Measurements from ENCODE around the gene HDAC7.

HDAC7 gene

DNA sequence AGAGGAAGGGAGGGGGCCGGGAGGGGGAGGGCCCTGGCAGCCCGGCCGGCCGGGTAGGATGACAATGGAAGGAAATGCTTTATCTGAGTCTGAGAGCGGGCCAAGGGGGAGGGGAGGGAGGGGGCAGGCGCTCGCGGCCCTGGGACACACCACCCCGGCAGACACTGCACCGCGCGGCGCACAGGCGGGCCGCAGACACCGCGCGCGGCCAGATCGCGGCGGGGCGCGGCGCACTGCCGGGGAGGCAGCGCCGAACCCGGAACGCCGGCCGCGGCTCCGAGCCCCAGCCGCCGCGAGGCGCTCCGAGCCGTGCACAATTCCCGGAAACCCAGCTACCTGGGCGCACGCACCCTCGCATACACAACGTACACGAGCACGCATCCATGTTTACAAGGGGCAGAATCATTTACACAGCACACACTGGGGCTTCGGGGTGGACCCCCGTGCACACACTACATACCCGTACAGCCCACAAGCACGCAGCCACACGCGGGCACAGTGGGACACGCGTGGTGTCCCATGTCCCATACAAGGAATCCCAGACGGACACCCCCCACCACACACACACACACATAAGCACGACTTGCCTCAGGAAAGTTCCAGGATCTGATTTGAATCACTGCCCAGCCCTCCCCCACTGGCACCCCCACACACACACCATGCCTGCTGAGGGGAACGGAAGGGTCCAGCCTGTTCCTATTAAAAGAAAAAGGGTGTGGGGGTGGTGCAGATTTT lies at the start of gene HDAC7:
Gene HDAC7, minus strand, starts transcription at position 8 of the 735 bp plus-strand sequence. CDS start 118 bp downstream, outside the sequence.
- no peak for DNase-seq

DNA sequence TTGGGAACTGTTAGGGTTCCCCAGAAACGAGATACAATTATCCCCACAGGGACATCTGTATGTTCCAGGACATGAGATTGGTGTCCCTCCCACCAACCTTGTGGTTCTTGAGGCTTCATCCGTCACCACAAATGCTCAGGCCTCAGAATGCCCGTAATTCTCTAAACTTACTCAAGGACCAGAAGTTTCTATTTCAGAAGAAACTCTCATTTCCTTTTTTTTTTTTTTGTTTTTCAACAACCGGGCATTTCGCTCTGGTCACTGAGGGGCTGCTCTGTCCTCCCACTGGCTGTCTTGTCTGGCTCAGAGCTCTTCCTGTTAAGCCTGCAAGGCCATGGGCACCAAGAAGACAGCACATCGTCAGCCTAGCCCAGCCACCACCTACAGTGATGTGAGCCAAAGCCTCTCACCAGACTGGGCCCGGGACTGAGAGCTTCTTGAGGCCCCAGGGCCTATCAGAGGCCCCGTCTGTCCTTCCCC lies 48.9 kb upstream of the HDAC7 start:
- no peak for DNase-seq

DNA sequence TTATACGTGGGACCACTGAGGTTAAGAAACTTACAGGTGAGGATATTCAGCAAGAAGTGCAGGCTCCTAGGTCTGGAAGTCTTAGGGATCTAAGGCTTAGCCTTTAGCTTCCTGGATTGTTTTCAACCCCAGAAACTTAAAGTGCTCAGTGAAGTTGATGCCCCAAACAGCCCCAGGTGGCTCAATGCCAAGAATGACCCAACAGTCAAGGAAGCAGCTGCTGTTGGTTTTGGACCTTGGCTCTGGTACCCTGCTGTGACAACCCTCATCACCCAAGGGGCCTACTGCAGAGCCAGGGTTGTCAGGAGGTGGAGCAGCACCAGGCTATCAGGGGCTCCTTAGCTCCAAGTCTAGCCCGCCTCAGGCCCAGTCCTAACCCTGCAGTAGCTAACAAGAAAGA lies 48.3 kb upstream of the HDAC7 start:
- no peak for DNase-seq

DNA sequence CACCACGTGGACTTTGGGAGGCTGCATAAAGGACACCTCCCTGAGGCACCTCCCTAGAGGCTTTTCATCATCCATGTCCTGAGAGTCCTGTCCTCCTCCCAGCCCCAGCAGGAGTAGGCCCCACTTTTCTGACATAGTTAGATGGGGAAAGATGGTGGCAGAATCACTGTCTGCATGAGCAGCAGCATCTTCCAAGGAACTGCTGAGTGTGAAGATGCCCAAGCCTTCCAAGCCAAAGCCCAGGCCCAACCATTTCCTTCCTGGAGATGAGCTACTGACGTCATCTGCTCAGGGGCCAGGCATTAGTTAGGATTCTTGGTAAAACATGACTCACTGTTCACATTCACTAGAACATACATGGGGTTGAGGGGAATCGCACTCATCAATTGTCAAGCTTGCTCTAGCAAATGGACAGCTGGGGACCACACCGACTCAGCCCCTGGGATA lies 47.8 kb upstream of the HDAC7 start:
- no peak for DNase-seq

DNA sequence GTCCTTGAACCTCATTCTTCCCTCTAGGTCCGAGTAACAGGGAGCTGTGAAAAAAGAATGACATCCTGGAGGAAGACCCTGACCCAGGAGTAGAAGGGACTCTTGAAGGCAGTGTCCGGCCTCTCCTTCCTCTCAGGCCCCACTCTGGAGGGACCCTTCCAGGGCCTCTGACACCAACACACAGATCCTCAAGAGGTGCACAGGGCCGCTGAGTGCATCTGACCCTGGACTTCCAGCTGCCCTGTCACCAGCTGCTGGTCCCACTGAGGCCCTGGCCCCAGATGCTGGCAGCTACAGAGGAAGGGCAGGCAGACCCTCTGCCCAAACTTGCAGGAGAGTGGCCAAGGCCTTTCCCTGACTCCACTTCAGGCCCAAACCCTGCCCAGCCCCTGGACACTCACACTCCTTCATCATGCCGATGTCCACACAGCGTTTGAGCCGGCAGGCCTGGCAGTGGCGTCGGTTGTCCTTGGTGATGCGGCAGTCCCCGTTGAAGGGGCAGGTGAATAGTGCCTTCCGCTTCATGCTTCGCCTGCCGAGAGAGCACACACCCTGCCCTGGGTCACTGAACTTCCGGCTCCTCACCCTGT lies 45.0 kb upstream of the HDAC7 start:
- DNase-seq: no peak

DNA sequence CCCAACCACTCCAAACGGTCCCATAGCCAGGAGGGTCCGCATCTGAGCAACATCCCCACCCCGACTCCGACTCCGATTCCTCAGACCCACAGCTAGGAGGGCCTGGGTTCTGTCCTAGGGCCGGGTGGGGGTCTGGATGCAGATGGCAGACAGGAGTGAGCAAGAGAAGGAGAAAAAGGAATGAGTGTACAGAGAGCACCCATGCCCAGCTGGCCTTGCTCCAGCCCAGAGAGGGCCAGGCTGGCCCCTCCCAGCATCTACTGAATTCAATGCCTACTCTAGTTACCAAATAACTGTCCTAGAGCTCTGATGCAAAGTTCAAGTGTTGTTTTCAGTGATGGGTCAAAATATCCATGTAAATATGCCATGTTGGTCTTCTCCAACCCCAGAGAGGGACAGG lies 44.3 kb upstream of the HDAC7 start:
- DNase-seq: no peak

DNA sequence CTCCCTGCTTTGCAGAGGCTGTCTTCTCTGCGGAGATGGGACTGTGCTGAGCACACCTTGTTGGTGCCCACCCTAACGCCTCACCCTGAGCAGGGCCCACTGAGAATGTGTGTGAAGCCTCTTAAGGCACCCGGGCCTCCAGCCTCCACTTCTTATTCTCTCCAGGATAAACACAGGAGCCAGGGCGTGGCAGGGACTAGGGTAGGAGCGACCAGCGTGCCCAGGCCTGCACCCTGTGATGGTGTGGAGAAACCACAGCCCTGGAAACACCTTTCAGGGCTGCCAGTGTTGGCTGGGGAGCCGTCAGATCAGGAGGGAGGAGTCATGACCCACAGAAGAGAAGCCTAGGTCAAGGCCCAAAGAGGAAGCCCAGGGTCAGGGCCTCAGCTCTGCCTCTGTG lies 43.8 kb upstream of the HDAC7 start:
- no peak for DNase-seq

DNA sequence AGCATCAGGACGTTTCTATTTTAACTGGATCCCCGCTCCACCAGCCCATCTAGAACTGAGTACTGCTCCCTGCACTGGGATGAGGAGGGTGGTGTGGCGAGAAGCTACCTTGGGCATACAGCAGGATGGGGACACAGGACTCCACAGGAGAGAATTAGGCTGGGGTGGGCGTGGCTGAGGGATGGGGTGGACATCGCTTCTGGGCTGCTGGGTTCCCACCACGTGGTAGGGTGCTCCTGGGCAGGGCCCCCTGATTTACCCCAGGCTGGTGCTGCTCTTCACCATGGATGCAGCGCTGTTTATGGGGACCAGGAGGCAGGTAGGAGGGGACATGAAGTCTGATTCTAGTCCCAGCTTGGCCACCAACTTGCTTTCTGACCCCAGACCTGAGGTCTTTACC lies 43.2 kb upstream of the HDAC7 start:
- no peak for DNase-seq

DNA sequence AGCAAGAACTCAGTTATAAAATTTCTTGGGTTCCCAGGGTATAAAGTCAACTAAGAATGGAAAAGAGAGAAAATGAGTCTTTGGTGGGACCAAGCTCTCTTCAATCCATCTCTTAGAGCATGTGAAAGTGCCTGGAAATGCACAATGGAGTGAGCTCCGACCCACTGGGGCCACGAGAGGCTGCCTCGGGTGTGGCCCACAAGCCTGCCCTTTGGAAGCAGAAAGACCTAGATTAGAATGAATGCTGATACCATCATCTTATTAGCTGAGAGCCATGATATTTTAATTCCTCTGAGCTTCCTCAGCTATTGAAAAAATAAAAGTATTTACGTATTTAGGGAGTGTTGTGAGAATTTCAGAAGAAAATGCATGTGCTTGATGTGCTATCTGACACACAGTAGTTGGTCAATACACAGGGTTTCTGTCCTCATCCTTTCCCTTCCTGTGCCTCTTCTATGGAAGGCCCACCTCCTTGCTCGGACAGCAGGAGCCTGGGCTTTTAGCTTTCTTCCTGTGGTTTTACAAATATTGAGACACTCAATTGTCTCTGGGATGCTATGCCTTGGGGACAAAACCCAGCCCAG lies 42.6 kb upstream of the HDAC7 start:
- no peak for DNase-seq

DNA sequence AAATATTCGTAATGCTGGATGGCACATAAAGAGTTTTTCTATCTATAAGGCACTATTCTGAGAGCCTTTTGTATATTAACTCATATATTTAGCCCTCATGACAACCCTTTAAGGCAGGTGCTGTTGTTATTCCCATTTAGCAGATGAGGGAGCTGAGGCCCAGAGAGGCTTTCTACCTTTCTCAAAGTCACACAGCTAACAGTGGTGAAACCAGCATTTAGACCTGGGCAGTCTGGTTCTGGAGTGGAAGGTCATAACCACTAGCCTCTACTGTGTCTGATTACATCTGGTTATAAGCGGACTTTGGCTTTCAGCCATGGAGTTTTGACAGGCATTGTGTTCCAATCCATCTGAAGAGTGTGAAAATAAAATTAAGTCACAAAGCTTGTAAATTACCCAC lies 41.2 kb upstream of the HDAC7 start:
- no peak for DNase-seq

DNA sequence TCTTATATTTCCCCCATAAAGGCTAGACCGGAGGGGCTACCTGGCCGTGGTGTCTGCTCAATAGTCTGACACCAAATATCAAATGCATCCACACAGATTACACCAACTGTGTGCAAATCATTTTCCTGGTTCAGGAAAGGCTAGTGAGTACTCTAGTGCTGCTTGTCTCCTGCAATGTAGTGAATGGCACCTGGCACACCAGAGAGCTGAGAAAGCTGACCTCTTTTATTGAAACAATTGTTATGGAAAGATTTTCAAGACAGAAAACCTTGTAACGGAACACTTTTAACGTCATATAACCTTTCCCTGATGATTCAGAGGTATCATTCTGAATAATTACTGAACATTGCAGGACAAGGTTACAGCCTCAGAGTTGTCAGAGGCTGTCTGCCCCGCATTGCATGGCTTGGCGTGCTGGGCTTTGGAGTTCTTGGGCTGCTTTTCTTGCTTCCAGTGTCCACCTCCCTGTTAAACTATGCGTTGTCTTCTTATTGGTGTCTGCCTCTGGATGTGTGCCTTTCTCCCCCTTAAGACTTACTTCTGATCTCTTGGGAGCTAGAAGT lies 40.7 kb upstream of the HDAC7 start:
- DNase-seq: no peak

DNA sequence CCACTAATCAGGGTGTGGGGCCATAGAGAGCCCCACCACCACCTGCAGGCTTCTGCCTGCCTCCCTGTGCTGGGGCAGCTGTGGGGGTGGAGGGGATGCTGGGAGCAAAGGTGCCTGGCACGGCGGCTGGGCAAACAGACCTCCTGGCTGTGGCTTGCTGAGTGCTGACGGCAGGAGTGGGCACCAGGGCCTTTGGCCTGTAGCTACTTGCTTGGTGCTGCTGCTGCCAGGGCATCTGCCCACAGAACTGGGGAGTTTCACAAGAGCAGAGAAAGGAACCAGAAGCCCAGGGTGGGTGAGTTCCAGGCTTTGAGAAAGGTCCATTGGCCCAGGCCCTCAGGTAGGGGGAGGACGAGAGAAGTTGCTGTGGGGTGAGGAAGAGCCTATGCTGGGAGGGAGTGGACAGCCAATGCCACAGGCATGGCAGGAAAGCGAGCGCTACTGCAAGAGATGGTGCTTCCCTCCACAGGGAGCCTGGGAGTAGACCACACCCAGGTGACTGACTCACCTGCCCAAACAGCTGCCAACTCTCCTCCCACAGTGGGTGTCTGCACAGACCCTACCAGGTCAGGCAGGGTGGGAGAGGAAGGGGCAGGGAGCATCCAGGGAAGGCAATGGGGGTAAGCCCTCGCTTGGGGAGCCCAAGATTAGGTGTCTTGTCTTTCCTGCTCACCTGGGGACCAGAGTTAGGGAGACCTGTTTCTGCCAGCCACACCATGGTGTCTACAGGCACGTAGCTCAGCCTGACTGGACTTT lies 39.0 kb upstream of the HDAC7 start:
- DNase-seq: no peak

DNA sequence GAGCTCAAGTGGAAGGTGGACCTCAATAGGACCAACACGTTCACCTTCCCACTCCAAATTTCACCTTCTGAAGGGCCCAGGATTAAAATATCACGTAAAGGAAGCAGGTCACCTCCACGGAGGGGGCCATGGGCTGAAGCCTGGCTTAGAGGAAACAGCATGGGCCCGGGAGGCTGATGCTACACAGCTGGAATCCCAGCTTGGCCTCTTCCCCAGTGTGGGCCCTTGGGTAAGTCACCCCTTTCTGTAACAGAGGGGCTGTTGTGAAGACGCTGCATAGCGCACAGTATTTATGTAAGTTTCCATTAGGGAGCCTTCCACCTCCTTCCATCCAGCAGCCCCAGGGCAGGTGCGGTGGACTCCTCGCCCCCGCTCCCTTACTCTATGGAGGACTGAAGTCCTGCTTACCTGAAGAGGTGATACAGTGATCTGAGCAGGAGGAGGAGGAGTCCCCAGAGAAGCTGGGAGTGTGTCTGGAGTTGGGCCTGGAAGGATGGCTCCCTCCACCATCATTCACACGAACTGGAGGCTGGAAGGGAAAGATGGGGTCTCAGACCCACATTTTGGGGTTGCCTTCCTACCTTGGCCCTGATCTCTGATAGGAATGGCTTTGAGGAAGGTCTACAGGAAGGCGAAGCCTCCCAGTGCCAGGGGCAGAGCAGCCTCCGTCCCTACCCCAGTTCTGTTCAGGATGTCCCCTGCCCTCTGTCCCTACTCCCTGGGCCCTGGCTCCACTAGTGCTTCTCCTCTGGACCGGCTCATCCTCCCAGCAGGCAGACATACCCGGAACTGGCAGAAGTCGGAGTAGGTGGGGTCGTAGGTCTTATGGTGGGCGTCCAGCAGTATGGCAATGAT lies 37.2 kb upstream of the HDAC7 start:
- DNase-seq: no peak

DNA sequence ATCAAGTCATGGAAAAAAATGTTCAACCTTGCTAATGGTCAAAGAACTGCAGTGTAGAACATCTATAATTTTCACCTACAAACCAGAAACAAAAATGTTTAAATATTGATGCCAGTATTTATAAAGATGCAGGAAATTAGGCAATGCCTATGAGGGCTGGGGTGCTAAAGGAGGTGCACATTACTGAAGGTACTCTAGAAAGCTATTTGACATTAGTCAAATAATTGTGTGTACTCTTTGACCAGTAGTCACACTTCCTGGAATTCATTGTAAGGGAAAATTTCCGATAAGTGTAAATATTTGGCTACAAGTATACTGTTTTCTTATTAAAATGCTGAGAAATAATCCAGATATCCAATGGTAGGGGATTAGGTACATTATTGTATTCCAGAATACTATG lies 36.4 kb upstream of the HDAC7 start:
- no peak for DNase-seq

DNA sequence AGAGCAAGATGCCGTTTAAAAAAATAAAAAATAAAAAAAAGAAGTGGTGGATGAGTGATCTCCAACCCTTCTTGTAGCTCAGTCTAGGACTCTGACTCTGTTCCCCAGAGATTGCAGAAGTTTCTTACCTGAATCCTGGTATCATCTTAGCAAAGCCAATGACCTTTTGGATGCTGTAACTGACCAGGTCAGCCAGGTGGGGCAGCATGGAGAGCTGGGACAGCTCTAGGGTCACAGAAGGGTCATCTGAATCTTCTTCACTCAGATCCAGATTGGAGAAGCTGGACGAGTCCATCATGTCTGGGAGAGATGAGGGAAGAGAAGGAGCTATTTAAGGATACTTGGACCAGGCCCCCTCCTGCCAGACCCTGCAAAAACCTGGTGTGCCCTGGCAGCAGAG lies 35.8 kb upstream of the HDAC7 start:
- DNase-seq: no peak

DNA sequence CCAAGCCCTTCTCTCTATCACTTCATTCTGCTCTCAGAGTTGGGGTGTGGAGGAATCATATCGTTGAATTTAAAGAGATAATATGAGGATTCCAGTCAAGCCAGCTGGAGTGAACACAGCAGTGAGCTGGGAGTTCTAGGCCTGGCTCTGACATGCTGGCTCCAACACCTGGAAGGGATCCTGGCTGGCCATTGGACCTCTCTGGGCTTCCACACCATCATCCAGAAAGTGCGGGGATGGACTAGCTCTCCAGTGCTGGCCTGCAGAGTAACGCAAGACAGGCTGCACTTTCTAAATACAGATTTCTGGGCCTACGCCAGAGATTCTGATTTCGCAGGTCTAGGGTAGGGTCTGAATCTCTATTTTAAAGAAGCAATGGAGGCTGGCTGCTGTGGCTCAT lies 34.8 kb upstream of the HDAC7 start:
- no peak for DNase-seq

DNA sequence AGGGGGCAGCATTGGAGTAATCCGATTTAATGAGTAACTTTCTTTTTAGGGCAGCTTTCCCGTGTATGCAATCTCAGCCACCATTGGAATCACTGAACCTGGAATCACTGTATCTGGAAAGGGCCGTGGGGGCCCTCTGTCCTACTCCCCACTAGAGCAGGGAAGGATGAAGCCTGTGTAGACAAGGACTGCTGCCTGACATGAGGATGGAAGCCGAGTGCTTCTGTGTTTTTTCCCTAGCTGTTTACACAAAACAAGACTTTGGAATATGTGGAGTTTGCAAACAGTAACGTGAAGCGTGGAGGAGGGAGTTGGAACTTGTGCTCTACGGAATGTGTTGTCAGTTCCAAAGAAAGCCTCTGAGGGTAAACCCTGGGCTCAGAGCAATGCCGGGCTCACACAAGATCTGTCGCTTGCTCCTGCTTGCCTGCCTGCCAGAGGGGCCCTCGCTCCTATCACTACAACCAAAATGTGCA lies 32.4 kb upstream of the HDAC7 start:
- DNase-seq: no peak

DNA sequence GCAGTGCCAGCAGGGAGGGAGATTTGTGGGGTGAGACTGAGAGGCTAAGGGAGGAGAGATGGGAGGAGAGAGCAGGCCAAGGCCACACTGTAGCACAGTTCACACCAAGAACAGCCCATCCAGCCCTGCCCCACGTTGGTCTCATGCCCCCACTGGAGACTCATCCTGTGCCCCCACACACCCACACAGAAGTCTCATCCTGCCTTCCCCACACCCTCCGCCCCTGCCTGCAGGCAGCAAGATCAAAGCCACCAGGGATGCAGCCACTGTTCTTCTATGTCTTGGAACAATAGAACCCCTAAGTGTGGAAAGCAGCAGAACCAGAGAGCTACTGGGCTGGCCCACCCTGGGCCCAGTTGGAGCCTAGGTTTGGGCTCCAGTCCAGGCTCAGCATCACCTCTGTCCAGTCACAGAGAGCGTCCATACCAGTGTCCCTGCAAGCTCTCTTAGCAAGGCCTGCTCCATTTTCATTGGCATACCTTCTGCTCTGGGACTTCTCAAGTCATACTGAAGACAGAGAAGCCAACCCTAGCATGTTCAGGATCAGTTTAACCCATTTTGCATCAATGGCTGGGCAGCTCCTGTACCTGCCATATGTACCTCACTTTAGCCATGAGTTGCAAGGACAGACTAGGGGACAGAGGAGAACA lies 31.7 kb upstream of the HDAC7 start:
- no peak for DNase-seq

DNA sequence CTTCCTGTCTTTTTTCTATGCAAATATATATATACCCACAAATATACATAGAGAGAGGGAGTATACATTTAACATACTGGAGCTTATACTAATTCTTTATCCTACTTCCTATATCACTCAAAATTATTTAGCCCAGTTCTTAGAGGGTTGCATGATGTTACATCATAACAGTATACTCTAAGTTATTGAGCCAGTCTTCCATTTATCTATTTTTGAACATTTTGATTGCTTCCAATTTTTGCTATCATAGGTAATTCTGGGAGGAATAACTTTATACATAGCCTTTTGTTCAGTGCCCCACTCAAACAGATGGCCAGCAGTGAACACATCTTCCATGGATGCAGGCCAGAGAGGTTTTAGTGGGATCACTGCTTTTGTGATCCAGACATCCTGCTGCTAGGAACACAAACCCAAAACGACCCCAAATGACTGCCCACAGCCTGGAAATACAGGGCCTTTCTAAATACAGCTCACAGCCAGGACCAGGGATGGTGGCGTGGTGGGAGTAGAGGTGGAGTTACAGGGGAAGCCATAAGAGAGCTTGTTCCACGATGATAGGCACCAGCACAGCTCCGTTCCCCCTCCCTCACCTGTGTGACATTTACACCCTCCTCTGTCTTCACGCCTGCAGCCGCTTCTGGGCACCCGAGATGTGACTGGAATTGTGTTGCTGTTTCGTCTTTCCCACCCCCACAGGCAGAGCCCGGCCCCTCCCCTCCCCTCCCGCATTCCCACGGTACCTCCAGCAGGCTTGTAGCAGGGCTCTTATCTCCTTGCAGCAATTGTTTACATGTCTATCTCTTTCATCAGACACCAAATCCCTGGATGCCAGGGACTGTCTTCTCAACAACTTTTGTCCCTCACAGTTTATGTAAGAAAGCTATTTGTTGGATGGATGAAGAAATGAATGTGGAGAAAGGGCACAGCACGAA lies 30.7 kb upstream of the HDAC7 start:
- no peak for DNase-seq

DNA sequence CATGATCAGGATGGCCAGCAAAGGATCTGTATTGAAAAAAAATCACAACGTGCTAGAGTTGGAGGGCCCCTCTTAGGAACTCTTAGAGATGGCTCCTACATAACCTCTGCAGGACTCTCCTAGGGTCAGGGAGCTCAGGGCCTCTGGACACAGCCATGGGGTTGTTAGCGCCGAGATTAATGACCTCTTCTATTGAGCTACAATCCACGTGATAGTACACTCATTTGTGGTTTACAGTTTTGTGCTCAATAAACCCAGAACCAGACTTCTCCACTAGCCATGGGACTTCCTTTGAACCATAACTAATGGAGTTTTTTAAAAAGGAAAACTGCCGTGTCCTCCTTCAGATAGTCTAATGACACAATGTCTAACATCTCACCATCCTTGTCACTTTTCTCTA lies 29.6 kb upstream of the HDAC7 start:
- DNase-seq: no peak
